Measurements from ENCODE around the gene AMBP. TPM values are rescaled to one million over a fixed set of nuclear protein-coding genes. Genes with fewer than 3 reads are reported as not detected.

The AMBP gene
- total RNA-seq, 3 donors from 2014 or later (not counting 1 experiment from before 2014, with no cell fraction given): not detected

DNA sequence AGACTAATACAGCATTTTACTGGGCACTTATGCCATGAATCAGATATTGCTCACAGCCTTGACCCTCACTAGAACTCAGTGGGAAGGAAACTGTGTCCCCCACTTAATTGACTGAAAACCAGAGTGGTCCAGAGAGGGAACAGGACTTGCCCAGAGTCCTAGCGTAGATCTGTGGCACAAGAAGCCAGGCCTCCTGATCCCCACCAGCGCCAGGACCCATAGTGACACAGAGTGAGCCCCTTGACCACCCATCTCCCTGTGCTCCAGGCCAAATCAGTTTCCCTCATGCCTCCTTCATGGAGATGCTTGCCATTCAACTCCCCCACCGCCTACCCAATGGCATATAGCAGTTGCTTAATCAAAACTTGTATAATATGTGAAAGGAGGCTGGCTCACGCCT lies 12.7 kb upstream of the AMBP start:
- H3K27ac ChIP-seq (ENCODE audit: low read length): no peak overlapping the region
- H3K9me3 Mint-ChIP-seq: no peaks in the 10 kb centered on the region
- TF ChIP-seq, protein P1, sequence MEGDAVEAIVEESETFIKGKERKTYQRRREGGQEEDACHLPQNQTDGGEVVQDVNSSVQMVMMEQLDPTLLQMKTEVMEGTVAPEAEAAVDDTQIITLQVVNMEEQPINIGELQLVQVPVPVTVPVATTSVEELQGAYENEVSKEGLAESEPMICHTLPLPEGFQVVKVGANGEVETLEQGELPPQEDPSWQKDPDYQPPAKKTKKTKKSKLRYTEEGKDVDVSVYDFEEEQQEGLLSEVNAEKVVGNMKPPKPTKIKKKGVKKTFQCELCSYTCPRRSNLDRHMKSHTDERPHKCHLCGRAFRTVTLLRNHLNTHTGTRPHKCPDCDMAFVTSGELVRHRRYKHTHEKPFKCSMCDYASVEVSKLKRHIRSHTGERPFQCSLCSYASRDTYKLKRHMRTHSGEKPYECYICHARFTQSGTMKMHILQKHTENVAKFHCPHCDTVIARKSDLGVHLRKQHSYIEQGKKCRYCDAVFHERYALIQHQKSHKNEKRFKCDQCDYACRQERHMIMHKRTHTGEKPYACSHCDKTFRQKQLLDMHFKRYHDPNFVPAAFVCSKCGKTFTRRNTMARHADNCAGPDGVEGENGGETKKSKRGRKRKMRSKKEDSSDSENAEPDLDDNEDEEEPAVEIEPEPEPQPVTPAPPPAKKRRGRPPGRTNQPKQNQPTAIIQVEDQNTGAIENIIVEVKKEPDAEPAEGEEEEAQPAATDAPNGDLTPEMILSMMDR (IDR thresholded peaks at IDR 0.05): no peak
- no peaks in the 10 kb centered on the region for H3K36me3 ChIP-seq (ENCODE audit: control insufficient read depth, insufficient read depth, low read length)
- no peaks in the 10 kb centered on the region for H3K4me1 ChIP-seq (ENCODE audit: control insufficient read depth, insufficient read depth, low read length)
- ATAC-seq (no peak), DNase-seq (no peak)
- no peak overlapping the region for H3K27ac Mint-ChIP-seq
- no peaks in the 10 kb centered on the region for H3K36me3 Mint-ChIP-seq
- H3K4me1 Mint-ChIP-seq: no peaks in the 10 kb centered on the region
- intact Hi-C loops (cut with micrococcal nuclease): no loop called here
- 91% methylated on average over 3 of the region's 4 CpGs for WGBS (ENCODE audit: insufficient coverage)
- no peak overlapping the region for H3K4me3 ChIP-seq (ENCODE audit: low read length)
- no peaks in the 10 kb centered on the region for H3K9me3 ChIP-seq (ENCODE audit: control insufficient read depth, insufficient read depth, low read length)
- no peaks in the 10 kb centered on the region for H3K27me3 ChIP-seq (ENCODE audit: control insufficient read depth, insufficient read depth, low read length)
- H3K4me3 Mint-ChIP-seq: no peak overlapping the region
- H3K27me3 Mint-ChIP-seq (ENCODE audit: low read depth in 2 of 2): peaks cover under 1 to 6% of the 10 kb centered on the region in 2 donors

- Mint-ChIP-seq H3K27ac (no peak overlapping the region), H3K27me3 (ENCODE audit: low read depth in 2 of 2) (peaks cover 0 to 4% of the 10 kb centered on the region in 2 donors), H3K4me3 (no peak overlapping the region), H3K4me1 (no peaks in the 10 kb centered on the region), H3K9me3 (no peaks in the 10 kb centered on the region), H3K36me3 (no peaks in the 10 kb centered on the region)
- Histone ChIP-seq H3K27me3 (ENCODE audit: control insufficient read depth, insufficient read depth, low read length) (no peaks in the 10 kb centered on the region), H3K4me3 (ENCODE audit: low read length) (no peak overlapping the region), H3K36me3 (ENCODE audit: control insufficient read depth, insufficient read depth, low read length) (no peaks in the 10 kb centered on the region), H3K4me1 (ENCODE audit: control insufficient read depth, insufficient read depth, low read length) (no peaks in the 10 kb centered on the region), H3K9me3 (ENCODE audit: control insufficient read depth, insufficient read depth, low read length) (no peaks in the 10 kb centered on the region), H3K27ac (ENCODE audit: low read length) (no peak overlapping the region)
- 84% methylated on average over 4 of the region's 4 CpGs for WGBS (ENCODE audit: insufficient coverage)
- TF ChIP-seq, protein P1 (IDR thresholded peaks at IDR 0.05): no peak
- ATAC-seq (no peak), DNase-seq (no peak)
- intact Hi-C loops (cut with micrococcal nuclease): no loop called here
Measured at GRCh38 chr9:114089206-114089840, 11.2 kb upstream of the AMBP start.

- 84% methylated on average over 7 of the region's 7 CpGs for WGBS (ENCODE audit: insufficient coverage)
- H3K4me3 ChIP-seq (ENCODE audit: low read length): no peak overlapping the region
- no peaks in the 10 kb centered on the region for H3K9me3 ChIP-seq (ENCODE audit: control insufficient read depth, insufficient read depth, low read length)
- no peak for DNase-seq
- no peak overlapping the region for H3K27ac ChIP-seq (ENCODE audit: low read length)
- TF ChIP-seq, protein P1 (IDR thresholded peaks at IDR 0.05): no peak
- no peaks in the 10 kb centered on the region for H3K4me1 ChIP-seq (ENCODE audit: control insufficient read depth, insufficient read depth, low read length)
- no peak for ATAC-seq
- H3K36me3 ChIP-seq (ENCODE audit: control insufficient read depth, insufficient read depth, low read length): no peaks in the 10 kb centered on the region
- no peaks in the 10 kb centered on the region for H3K9me3 Mint-ChIP-seq
- H3K36me3 Mint-ChIP-seq: no peaks in the 10 kb centered on the region
- no peaks in the 10 kb centered on the region for H3K27me3 ChIP-seq (ENCODE audit: control insufficient read depth, insufficient read depth, low read length)
- H3K4me3 Mint-ChIP-seq: no peak overlapping the region
- H3K4me1 Mint-ChIP-seq: no peaks in the 10 kb centered on the region
- H3K27ac Mint-ChIP-seq: no peak overlapping the region
- peaks cover 0 to 4% of the 10 kb centered on the region in 2 donors for H3K27me3 Mint-ChIP-seq (ENCODE audit: low read depth in 2 of 2)
- intact Hi-C loops (cut with micrococcal nuclease): no loop called here
Measured at GRCh38 chr9:114088571-114089170, 10.6 kb upstream of the AMBP start.

Data from natural killer cell (primary cell).